ENCODE results near the gene SPSB2. TPM values are rescaled to one million over a fixed set of nuclear protein-coding genes. Genes with fewer than 3 reads are reported as not detected.
A peak's percentile ranks its signal among the peaks of the same experiment; 100 is the strongest.
"Not testable (repeated sequence)": the region's sequence is repeated elsewhere in the genome, so short reads cannot be mapped to it uniquely, and the experiment has no call there.

SPSB2 gene
- total and polyA plus RNA-seq, 8 donors, result 5.1 to 24.0 (median 9.9) TPM; not detected in 1

DNA sequence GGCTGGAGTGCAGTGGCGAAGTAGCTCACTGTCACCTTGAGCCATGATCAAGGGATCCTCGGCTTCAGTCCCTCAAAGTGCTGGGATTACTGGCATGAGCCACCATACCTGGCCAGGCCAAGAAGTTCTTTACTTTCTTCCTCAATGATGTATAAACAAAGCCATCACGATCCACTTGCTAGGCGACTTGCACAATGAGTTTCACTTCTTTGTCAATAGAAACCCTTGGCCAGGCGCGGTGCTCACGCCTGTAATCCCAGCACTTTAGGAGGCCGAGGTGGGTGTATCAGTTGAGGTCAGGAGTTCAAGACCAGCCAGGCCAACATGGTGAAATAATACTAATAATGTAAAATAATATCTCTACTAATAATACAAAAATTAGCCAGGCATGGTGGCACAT, 14.4 kb upstream of the SPSB2 start:
- Histone ChIP-seq H3K27me3 (no peaks in the 10 kb centered on the region), H3K36me3 (peaks cover 3 to 32% (median 28%) of the 10 kb centered on the region in 4 donors), H3K4me1 (peaks cover 5 to 22% (median 12%) of the 10 kb centered on the region in 4 donors), H3K27ac (peak overlapping the region in 2 of 5 donors; percentile 42 to 59), H3K9me3 (no peaks in the 10 kb centered on the region), H3K4me3 (no peak overlapping the region)
- WGBS, 5 donors, result 38 to 63% (median 43%) methylated on average over 8 of the region's 8 CpGs
- TF ChIP-seq EP300 (IDR thresholded peaks at IDR 0.05) (no peak), POLR2AphosphoS5 (IDR thresholded peaks at IDR 0.05) (no peak), POLR2A (IDR thresholded peaks at IDR 0.05) (no peak)
- TF ChIP-seq, protein P1, sequence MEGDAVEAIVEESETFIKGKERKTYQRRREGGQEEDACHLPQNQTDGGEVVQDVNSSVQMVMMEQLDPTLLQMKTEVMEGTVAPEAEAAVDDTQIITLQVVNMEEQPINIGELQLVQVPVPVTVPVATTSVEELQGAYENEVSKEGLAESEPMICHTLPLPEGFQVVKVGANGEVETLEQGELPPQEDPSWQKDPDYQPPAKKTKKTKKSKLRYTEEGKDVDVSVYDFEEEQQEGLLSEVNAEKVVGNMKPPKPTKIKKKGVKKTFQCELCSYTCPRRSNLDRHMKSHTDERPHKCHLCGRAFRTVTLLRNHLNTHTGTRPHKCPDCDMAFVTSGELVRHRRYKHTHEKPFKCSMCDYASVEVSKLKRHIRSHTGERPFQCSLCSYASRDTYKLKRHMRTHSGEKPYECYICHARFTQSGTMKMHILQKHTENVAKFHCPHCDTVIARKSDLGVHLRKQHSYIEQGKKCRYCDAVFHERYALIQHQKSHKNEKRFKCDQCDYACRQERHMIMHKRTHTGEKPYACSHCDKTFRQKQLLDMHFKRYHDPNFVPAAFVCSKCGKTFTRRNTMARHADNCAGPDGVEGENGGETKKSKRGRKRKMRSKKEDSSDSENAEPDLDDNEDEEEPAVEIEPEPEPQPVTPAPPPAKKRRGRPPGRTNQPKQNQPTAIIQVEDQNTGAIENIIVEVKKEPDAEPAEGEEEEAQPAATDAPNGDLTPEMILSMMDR (IDR thresholded peaks at IDR 0.05), result no peak
- intact Hi-C loops (cut with DNase I; ENCODE audit: low total_unique reads), result no loop called here
- DNase-seq, result peak; percentile 55 to 66

GRCh38 chr12:6886206-6886999, 13.3 kb upstream of the SPSB2 start:
- peaks cover 1 to 13% (median 7%) of the 10 kb centered on the region in 4 donors for H3K4me1 ChIP-seq
- H3K4me3 ChIP-seq; H3K9me3 ChIP-seq; H3K27me3 ChIP-seq; intact Hi-C loops (cut with DNase I; ENCODE audit: low total_unique reads); DNase-seq: not testable (repeated sequence)
- peaks cover 3 to 38% (median 28%) of the 10 kb centered on the region in 4 donors for H3K36me3 ChIP-seq
- 52 to 74% (median 56%) methylated on average over 8 to 12 of the region's 15 CpGs for WGBS, 5 donors
- H3K27ac ChIP-seq, result peak overlapping the region in 2 of 5 donors; percentile 42 to 59

GRCh38 chr12:6884539-6884938, 11.4 kb upstream of the SPSB2 start:
- Histone ChIP-seq H3K9me3 (no peaks in the 10 kb centered on the region), H3K4me1 (peaks cover 0 to 12% (median 6%) of the 10 kb centered on the region in 4 donors), H3K36me3 (peaks cover 3 to 38% (median 28%) of the 10 kb centered on the region in 4 donors), H3K27ac (no peak overlapping the region), H3K27me3 (no peaks in the 10 kb centered on the region), H3K4me3 (no peak overlapping the region)
- intact Hi-C loops (cut with DNase I; ENCODE audit: low total_unique reads), result no loop called here
- TF ChIP-seq, protein P1 (IDR thresholded peaks at IDR 0.05), result no peak
- no peak for TF ChIP-seq EP300 (IDR thresholded peaks at IDR 0.05)
- no peak for TF ChIP-seq POLR2AphosphoS5 (IDR thresholded peaks at IDR 0.05)
- TF ChIP-seq POLR2A (IDR thresholded peaks at IDR 0.05), result no peak
- WGBS, 5 donors, result 81 to 85% (median 83%) methylated on average over 22 of the region's 22 CpGs
- DNase-seq, result no peak

DNA sequence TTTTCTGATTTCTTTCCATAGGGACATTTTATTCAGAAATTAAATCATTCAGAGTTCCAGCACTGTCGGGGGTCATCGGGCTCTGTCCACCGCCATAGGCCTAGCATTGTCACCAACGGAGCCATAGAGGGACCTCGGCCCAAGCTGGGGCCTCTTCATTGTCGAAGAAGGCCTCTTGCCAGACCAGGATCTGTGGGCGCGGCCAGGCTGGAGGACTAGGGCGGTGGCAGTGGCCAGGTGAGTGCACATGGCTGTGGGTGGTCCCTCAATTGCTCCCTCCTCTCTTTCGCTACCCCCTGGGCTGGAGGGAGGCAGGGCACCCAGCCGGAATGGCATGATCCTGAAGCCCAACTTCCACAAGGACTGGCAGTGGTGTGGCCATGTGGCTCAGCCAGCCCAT, 10.6 kb upstream of the SPSB2 start:
- 79 to 93% (median 85%) methylated on average over 9 to 11 of the region's 11 CpGs for WGBS, 5 donors
- H3K27me3 ChIP-seq, result no peaks in the 10 kb centered on the region
- no peak for DNase-seq
- no peak for TF ChIP-seq POLR2AphosphoS5 (IDR thresholded peaks at IDR 0.05)
- TF ChIP-seq EP300 (IDR thresholded peaks at IDR 0.05), result no peak
- TF ChIP-seq, protein P1 (IDR thresholded peaks at IDR 0.05), result no peak
- TF ChIP-seq POLR2A (IDR thresholded peaks at IDR 0.05), result no peak
- intact Hi-C loops (cut with DNase I; ENCODE audit: low total_unique reads), result no loop called here
- H3K9me3 ChIP-seq, result no peaks in the 10 kb centered on the region
- peaks cover 3 to 38% (median 28%) of the 10 kb centered on the region in 4 donors for H3K36me3 ChIP-seq
- H3K4me1 ChIP-seq, result peaks cover 0 to 12% (median 6%) of the 10 kb centered on the region in 4 donors
- H3K4me3 ChIP-seq, result no peak overlapping the region
- no peak overlapping the region for H3K27ac ChIP-seq

- no peak overlapping the region for H3K27ac ChIP-seq
- H3K4me3 ChIP-seq, result no peak overlapping the region
- no peak for TF ChIP-seq EP300 (IDR thresholded peaks at IDR 0.05)
- TF ChIP-seq, protein P1 (IDR thresholded peaks at IDR 0.05), result no peak
- TF ChIP-seq POLR2A (IDR thresholded peaks at IDR 0.05), result no peak
- TF ChIP-seq POLR2AphosphoS5 (IDR thresholded peaks at IDR 0.05), result no peak
- intact Hi-C loops (cut with DNase I; ENCODE audit: low total_unique reads), result no loop called here
- H3K4me1 ChIP-seq, result peaks cover 0 to 12% (median 6%) of the 10 kb centered on the region in 4 donors
- no peaks in the 10 kb centered on the region for H3K9me3 ChIP-seq
- no peak for DNase-seq
- H3K27me3 ChIP-seq, result no peaks in the 10 kb centered on the region
- H3K36me3 ChIP-seq, result peaks cover 3 to 38% (median 28%) of the 10 kb centered on the region in 4 donors
- WGBS, 5 donors, result 93 to 100% (median 98%) methylated on average over 5 of the region's 5 CpGs
Observed at GRCh38 chr12:6883252-6883651, 10.1 kb upstream of the SPSB2 start.

GRCh38 chr12:6879824-6880223, 6.7 kb upstream of the SPSB2 start:
- Histone ChIP-seq H3K36me3 (peaks cover 3 to 31% (median 27%) of the 10 kb centered on the region in 4 donors), H3K4me1 (peaks cover 0 to 18% (median 4%) of the 10 kb centered on the region in 4 donors), H3K27ac (peak overlapping the region in 4 of 5 donors; percentile 38 to 72 (median 48))
- WGBS, 5 donors, result 81 to 94% (median 88%) methylated on average over 11 of the region's 11 CpGs
- H3K27me3 ChIP-seq; DNase-seq; H3K4me3 ChIP-seq; intact Hi-C loops (cut with DNase I; ENCODE audit: low total_unique reads); H3K9me3 ChIP-seq: not testable (repeated sequence)

DNA sequence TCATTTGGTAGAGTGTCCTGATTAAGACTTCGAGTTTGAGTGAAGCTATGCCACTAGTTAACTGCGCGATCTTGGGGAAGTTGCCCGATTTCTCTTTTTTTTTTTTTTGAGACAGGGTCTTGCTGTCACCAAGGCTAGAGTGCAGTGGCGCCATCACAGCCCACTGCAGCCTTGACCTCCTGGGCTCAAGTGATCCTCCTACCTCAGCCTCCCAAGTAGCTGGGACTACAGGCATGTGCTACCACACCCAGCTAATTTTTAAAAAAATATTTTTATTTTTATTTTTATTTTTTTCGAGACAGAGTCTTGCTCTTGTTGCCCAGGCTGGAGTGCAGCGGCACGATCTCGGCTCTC, 889 bp upstream of the SPSB2 start:
- WGBS, 5 donors, result 41 to 55% (median 51%) methylated on average over 9 of the region's 9 CpGs
- intact Hi-C loops (cut with DNase I; ENCODE audit: low total_unique reads); DNase-seq; H3K9me3 ChIP-seq; H3K27me3 ChIP-seq: not testable (repeated sequence)
- Histone ChIP-seq H3K4me1 (peaks cover 23 to 54% (median 49%) of the 10 kb centered on the region in 4 donors), H3K36me3 (peaks cover 16 to 33% (median 30%) of the 10 kb centered on the region in 4 donors), H3K27ac (peak overlapping the region; percentile 87 to 98 (median 88)), H3K4me3 (peak overlapping the region; percentile 69 to 84 (median 77))
